ENCODE data around the gene RAD51C.

RAD51C gene

DNA sequence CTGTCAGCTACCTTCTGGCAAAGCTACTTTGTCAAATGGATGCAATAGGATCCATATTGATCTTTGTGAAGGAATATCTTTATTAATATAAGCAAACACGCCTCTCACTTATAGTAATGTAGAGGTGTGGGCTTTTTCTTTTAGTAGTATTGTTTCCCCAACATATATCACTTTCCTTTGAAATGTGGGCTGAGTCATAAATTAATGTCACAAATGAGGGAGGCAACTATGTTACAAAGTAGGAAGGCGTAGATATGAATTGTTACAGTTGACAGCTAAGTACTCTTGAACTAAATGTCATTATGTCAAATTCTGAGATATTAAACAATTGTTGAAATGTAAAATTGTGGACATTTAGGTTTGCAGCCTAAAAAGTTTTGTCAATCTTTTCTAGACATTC lies 60.6 kb downstream of the RAD51C start:
- TF ChIP-seq, protein P1, sequence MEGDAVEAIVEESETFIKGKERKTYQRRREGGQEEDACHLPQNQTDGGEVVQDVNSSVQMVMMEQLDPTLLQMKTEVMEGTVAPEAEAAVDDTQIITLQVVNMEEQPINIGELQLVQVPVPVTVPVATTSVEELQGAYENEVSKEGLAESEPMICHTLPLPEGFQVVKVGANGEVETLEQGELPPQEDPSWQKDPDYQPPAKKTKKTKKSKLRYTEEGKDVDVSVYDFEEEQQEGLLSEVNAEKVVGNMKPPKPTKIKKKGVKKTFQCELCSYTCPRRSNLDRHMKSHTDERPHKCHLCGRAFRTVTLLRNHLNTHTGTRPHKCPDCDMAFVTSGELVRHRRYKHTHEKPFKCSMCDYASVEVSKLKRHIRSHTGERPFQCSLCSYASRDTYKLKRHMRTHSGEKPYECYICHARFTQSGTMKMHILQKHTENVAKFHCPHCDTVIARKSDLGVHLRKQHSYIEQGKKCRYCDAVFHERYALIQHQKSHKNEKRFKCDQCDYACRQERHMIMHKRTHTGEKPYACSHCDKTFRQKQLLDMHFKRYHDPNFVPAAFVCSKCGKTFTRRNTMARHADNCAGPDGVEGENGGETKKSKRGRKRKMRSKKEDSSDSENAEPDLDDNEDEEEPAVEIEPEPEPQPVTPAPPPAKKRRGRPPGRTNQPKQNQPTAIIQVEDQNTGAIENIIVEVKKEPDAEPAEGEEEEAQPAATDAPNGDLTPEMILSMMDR (IDR thresholded peaks at IDR 0.05), result no peak
- DNase-seq, result no peak
- H3K9me3 ChIP-seq, result no peaks in the 10 kb centered on the region
- peaks cover 0 to 20% (median 18%) of the 10 kb centered on the region in 4 donors for H3K4me1 ChIP-seq
- H3K4me3 ChIP-seq, result no peak overlapping the region
- peaks cover 0 to 34% of the 10 kb centered on the region in 2 donors for H3K27me3 ChIP-seq
- no peaks in the 10 kb centered on the region for H3K36me3 ChIP-seq
- no peak overlapping the region for H3K27ac ChIP-seq
- intact Hi-C loops (cut with DNase I; ENCODE audit: low total_unique reads), result no loop called here

DNA sequence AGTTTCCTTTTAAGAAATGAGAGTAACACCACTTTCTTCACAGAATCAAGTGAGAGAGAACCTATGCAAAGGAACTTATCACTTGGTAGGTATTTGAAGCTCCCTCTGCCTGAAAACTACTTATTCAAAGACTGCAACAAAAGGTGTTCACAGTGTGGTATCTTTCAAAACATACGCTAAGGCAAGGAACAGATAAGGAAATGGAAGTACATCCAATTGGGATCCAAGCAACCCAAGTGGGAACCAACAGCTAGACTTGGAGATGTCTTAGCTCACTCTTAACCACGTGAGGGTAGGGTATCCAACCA lies 62.8 kb downstream of the RAD51C start:
- TF ChIP-seq, protein P1 (IDR thresholded peaks at IDR 0.05), result no peak
- Histone ChIP-seq H3K27me3 (peaks cover 0 to 53% of the 10 kb centered on the region in 2 donors), H3K4me1 (peaks cover 0 to 20% (median 18%) of the 10 kb centered on the region in 4 donors), H3K9me3 (no peaks in the 10 kb centered on the region), H3K36me3 (no peaks in the 10 kb centered on the region), H3K27ac (no peak overlapping the region), H3K4me3 (peak overlapping the region in 1 of 2 donors; percentile 53)
- intact Hi-C loops (cut with DNase I; ENCODE audit: low total_unique reads), result no loop called here
- no peak for DNase-seq

DNA sequence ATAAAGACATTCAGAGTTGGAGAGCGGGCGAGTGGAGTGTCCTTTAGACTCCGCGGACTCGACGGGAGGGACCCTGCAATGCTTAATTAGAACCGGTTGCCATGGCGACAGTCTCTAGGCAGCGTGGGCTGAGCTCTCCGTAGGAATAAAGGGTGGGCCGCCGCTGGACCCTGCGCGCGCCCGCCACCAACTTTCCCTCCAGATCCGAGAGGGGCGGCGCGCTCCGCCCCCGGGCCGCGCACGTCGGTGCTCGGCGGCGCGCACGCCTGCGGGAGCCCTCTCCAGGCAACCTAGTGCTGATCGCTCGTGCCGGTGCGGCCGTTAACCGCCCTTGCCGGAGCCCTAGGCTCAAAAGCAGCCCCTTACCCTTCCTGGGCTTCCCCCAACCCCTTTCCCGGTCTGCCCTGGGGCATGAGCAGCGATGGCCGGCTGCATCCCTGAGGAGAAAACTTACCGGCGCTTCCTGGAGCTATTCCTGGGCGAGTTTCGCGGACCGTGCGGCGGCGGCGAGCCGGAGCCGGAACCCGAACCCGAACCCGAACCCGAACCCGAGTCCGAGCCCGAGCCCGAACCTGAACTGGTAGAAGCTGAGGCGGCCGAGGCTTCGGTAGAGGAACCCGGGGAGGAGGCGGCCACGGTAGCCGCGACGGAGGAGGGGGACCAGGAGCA lies 63.3 kb downstream of the RAD51C start, which contains the start of gene PPM1E:
PPM1E (plus strand) TSS at position 278 of the 669 bp plus-strand sequence.
- peak within 1 kb of the TSS; percentile 38 to 53 for H3K4me3 ChIP-seq
- H3K27ac ChIP-seq, result no peak within 1 kb of the TSS
- peaks cover 0 to 20% (median 18%) of the 10 kb centered on the region in 4 donors for H3K4me1 ChIP-seq
- no peaks in the 10 kb centered on the region for H3K9me3 ChIP-seq
- TF ChIP-seq, protein P1 (IDR thresholded peaks at IDR 0.05), result no peak
- DNase-seq, result peak in 1 of 2 donors; percentile 31
- peaks cover 0 to 57% of the 10 kb centered on the region in 2 donors for H3K27me3 ChIP-seq
- intact Hi-C loops (cut with DNase I; ENCODE audit: low total_unique reads), result no loop called here
- H3K36me3 ChIP-seq, result no peaks in the 10 kb centered on the region

DNA sequence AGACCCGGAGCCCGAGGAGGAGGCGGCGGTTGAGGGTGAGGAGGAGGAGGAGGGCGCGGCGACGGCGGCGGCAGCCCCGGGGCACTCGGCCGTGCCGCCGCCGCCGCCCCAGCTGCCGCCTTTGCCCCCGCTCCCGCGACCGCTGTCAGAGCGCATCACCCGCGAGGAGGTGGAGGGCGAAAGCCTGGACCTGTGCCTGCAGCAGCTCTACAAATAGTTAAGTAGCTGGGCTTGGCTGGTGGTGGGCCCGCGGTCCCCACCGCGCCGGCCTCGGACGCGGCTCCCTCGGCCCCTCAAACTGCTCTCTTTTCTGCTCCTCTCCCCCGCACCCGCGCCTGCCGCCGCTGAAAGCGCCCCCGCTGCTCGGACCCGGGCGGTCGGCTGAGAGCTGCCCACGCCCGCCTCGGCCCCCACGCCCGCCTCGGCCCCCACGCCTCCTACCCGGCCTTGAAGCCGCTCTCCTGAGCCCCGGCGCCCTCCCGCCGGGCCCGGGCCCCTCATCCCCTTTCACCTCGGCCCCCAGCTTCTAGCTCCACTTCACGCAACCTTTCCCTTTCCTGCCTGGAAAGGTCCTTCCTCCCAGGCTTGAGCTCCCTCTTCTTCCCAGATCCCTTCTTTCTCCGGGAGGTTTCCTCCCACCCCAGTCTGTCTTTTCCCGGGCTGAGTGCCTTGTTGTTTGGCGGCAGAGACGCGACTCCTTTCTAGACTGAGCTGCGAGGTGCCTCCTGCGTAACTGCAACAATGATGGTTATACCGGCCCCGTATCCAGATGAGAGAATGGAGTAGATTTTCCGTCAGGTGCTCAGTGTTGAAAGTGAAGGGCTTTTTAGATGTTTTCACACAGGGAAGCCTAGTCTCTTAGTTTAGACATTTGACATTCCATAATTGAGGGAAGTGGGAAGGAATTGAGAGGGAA lies 64.1 kb downstream of the RAD51C start:
- TF ChIP-seq, protein P1 (IDR thresholded peaks at IDR 0.05), result no peak
- H3K27me3 ChIP-seq, result peaks cover 0 to 58% of the 10 kb centered on the region in 2 donors
- H3K36me3 ChIP-seq, result no peaks in the 10 kb centered on the region
- no peak overlapping the region for H3K27ac ChIP-seq
- H3K9me3 ChIP-seq, result no peaks in the 10 kb centered on the region
- DNase-seq, result no peak
- intact Hi-C loops (cut with DNase I; ENCODE audit: low total_unique reads), result no loop called here
- H3K4me3 ChIP-seq, result peak overlapping the region; percentile 38 to 53
- peaks cover 0 to 20% (median 18%) of the 10 kb centered on the region in 4 donors for H3K4me1 ChIP-seq

DNA sequence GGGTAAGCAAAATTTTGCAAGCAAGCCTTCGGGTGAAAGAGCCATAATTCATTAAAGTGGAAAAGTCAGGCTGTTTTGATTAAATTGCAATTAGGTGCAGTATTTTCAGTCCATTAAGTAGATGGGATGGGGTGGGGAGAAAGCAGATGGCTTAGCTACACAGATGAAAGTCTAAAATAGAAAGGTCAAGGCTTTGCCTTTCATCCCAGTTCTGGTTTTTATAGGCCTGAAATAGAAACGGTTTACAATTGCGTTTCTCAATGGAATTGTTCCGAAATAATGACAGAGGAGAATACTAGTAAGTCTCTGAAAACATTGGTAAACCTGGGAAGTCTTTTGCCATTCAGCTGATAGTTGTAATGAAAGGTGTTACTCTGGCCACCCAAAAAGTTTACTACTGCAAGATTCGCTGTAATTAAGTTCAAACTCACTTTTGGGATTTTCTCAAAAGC lies 64.8 kb downstream of the RAD51C start:
- intact Hi-C loops (cut with DNase I; ENCODE audit: low total_unique reads), result no loop called here
- Histone ChIP-seq H3K27me3 (peaks cover 0 to 58% of the 10 kb centered on the region in 2 donors), H3K36me3 (no peaks in the 10 kb centered on the region), H3K9me3 (no peaks in the 10 kb centered on the region), H3K27ac (no peak overlapping the region), H3K4me1 (peaks cover 0 to 20% (median 18%) of the 10 kb centered on the region in 4 donors), H3K4me3 (no peak overlapping the region)
- TF ChIP-seq, protein P1 (IDR thresholded peaks at IDR 0.05), result no peak
- no peak for DNase-seq
